ENCODE data around the gene LIN7A. TPM values are rescaled to one million over a fixed set of nuclear protein-coding genes. Genes with fewer than 3 reads are reported as not detected.

LIN7A gene
- total and polyA plus RNA-seq, 2 of the 8 experiments (the other 6 are each of a cell fraction or from before 2014, with no cell fraction given): 5.8 to 22.0 TPM

DNA sequence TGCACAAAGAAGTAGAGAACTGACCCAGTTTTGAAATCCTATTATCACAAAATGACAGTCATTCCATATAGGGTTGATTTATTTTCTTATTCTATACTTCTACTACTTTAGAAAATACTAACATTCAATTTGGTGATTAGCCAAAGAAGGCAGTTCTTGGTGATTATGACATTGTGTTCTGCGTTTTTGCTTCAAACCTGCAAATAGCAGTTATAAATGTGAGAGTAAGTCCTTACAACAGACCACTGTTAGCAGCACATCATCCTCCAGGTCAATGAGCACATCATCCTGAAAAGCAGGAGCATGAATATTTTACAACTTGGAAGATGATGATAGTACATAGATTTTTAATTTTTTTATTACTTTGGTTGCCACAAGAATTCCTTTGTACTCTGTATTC is 53.1 kb downstream of the LIN7A start (continued):
- TF ChIP-seq JUN (IDR thresholded peaks at IDR 0.05; ENCODE audit: low read depth, low read length): no peak
- TF ChIP-seq TAF7 (optimal IDR thresholded peaks at IDR 0.05; ENCODE audit: borderline replicate concordance, low read depth, low read length): no peak
